Keratinocyte (primary cell): ENCODE data around the gene DNAJB13. TPM values are rescaled to one million over a fixed set of nuclear protein-coding genes. Genes with fewer than 3 reads are reported as not detected.

Source experiments
- DNase-seq: peaks from one replicate; pipeline ENCODE4 v3.0.0-alpha.2; 2011; ENCODE audit warnings: low read depth, missing footprints, low spot score
- FAIRE-seq: peaks from 2 replicates; lab custom pipeline; 2011; peaks lifted over from hg19 to GRCh38; lab: Jason Lieb, UNC
- H2AFZ ChIP-seq: 2 replicates; pipeline ENCODE4 v1.6.0; 2012; ENCODE audit warnings: low read length, control low read depth, inconsistent platforms; ENCODE audit not compliant: control insufficient read depth
- H3K27ac ChIP-seq: 2 replicates; pipeline ENCODE4 v1.5.1; 2011; ENCODE audit warnings: low read length; ENCODE audit not compliant: control insufficient read depth, insufficient read depth
- H3K27me3 ChIP-seq: 3 replicates; pipeline ENCODE4 v1.6.0; 2011; ENCODE audit warnings: low read length; ENCODE audit not compliant: control insufficient read depth, insufficient read depth; ENCODE audit errors: extremely low read depth
- H3K36me3 ChIP-seq, 2 experiments: 2 replicates in 1 of 2; 3 replicates in 1 of 2; pipeline ENCODE4 v1.5.1; 2011; ENCODE audit warnings: low read length in 2 of 2, mild to moderate bottlenecking in 1 of 2; ENCODE audit not compliant: control insufficient read depth in 2 of 2, insufficient read depth in 2 of 2; ENCODE audit errors: extremely low read depth in 1 of 2
- H3K4me1 ChIP-seq: 3 replicates; pipeline ENCODE4 v1.5.1; 2011; ENCODE audit warnings: low read length; ENCODE audit not compliant: control insufficient read depth, insufficient read depth; ENCODE audit errors: extremely low read depth
- H3K4me2 ChIP-seq: 3 replicates; pipeline ENCODE4 v1.6.0; 2011; ENCODE audit warnings: low read depth, low read length; ENCODE audit not compliant: control insufficient read depth, insufficient read depth; ENCODE audit errors: extremely low read depth
- H3K4me3 ChIP-seq, 3 experiments: fragments of 200-600 bp in 1 of 3; sonication (generic) in 1 of 3; 2 replicates in 2 of 3; 3 replicates in 1 of 3; pipeline ENCODE4 v1.5.1; 2011 to 2016; ENCODE audit warnings: low read length in 3 of 3, mild to moderate bottlenecking in 3 of 3, control low read depth in 2 of 3, inconsistent platforms in 1 of 3, low read depth in 1 of 3, mixed read lengths in 1 of 3, mixed run types in 1 of 3, moderate library complexity in 1 of 3; ENCODE audit not compliant: control insufficient read depth in 2 of 3, insufficient read depth in 2 of 3; ENCODE audit errors: extremely low read depth in 1 of 3
- H3K79me2 ChIP-seq: 2 replicates; pipeline ENCODE4 v1.6.0; 2012; ENCODE audit warnings: low read length; ENCODE audit not compliant: control insufficient read depth, insufficient read depth
- H3K9ac ChIP-seq: 3 replicates; pipeline ENCODE4 v1.6.0; 2011; ENCODE audit warnings: low read length; ENCODE audit not compliant: control insufficient read depth, insufficient read depth; ENCODE audit errors: extremely low read depth
- H3K9me1 ChIP-seq: 3 replicates; pipeline ENCODE4 v1.6.0; 2011; ENCODE audit warnings: low read length; ENCODE audit not compliant: control insufficient read depth, insufficient read depth; ENCODE audit errors: extremely low read depth
- H3K9me3 ChIP-seq: 2 replicates; pipeline ENCODE4 v1.5.1; 2012; ENCODE audit warnings: low read depth, low read length; ENCODE audit not compliant: control insufficient read depth
- H4K20me1 ChIP-seq: 3 replicates; pipeline ENCODE4 v1.6.0; 2011; ENCODE audit warnings: low read length; ENCODE audit not compliant: control insufficient read depth, insufficient read depth; ENCODE audit errors: extremely low read depth
- CTCF ChIP-seq, 3 experiments: IDR thresholded peaks in 1 of 3; conservative IDR thresholded peaks in 1 of 3; optimal IDR thresholded peaks in 1 of 3; 2 replicates in 2 of 3; 3 replicates in 1 of 3; pipeline versions ENCODE3 to v1.5.1; 2011; ENCODE audit warnings: low read length in 3 of 3, mild to moderate bottlenecking in 3 of 3, moderate library complexity in 2 of 3, control low read depth in 1 of 3, inconsistent platforms in 1 of 3; ENCODE audit not compliant: insufficient read depth in 2 of 3; ENCODE audit errors: extremely low read depth in 1 of 3
- EZH2 ChIP-seq: IDR thresholded peaks from one replicate; pipeline ENCODE4 v1.6.1; 2012; ENCODE audit warnings: inconsistent platforms, mild to moderate bottlenecking, low read length, moderate library complexity
- dilution Hi-C: fragments of 300-500 bp; cut with MboI; formaldehyde crosslinking; loops from one replicate; pipeline ENCODE4 v1.7.0; 2020; ENCODE audit warnings: low sequenced_read_pairs; ENCODE audit not compliant: extremely low pct_ligation_motif_present
- polyA plus RNA-seq, 5 experiments: library from polyadenylated mRNA; depleted of rRNA in 3 of 5; stranded (reverse) in 3 of 5; stranded (forward) in 1 of 5; unstranded in 1 of 5; fragments of >200 nt; gene quantifications; 1 replicate in 1 of 5; 2 replicates in 3 of 5; 3 replicates in 1 of 5; pipeline versions ENCODE4 v1.2.1 to v1.2.3, GENCODE V29; 2011 to 2012; ENCODE audit warnings: missing spikeins in 2 of 5, low read depth in 1 of 5, low replicate concordance in 1 of 5

Gene DNAJB13
- polyA plus RNA-seq, 1 donor (not counting 4 experiments of a cell fraction or from before 2014, with no cell fraction given): 0.09 TPM

- no peak overlapping the region for H3K4me3 ChIP-seq
- DNase-seq (no peak), FAIRE-seq (no peak)
- H2AFZ ChIP-seq: no peak overlapping the region
- H3K79me2 ChIP-seq: no peaks in the 10 kb centered on the region
- H3K9ac ChIP-seq: no peak overlapping the region
- no peaks in the 10 kb centered on the region for H3K4me1 ChIP-seq
- no peaks in the 10 kb centered on the region for H3K27me3 ChIP-seq
- TF ChIP-seq EZH2 (no peak), CTCF (optimal IDR thresholded peaks at IDR 0.05 in 1 of 3, IDR thresholded peaks at IDR 0.05 in 1 of 3, conservative IDR thresholded peaks at IDR 0.05 in 1 of 3; ENCODE audit: extremely low read depth in 1 of 3, insufficient read depth in 2 of 3, low read length in 3 of 3) (no peak)
- dilution Hi-C loops: no loop called here
- no peak overlapping the region for H3K4me2 ChIP-seq
- peaks cover 0 to 3% of the 10 kb centered on the region in 2 experiments for H3K36me3 ChIP-seq
- H4K20me1 ChIP-seq: no peaks in the 10 kb centered on the region
- no peaks in the 10 kb centered on the region for H3K9me3 ChIP-seq
- no peaks in the 10 kb centered on the region for H3K9me1 ChIP-seq
- H3K27ac ChIP-seq: no peak overlapping the region
Measured at GRCh38 chr11:74013141-74013540, 62.3 kb downstream of the DNAJB13 start.

- H3K27me3 ChIP-seq: no peaks in the 10 kb centered on the region
- TF ChIP-seq CTCF (optimal IDR thresholded peaks at IDR 0.05 in 1 of 3, IDR thresholded peaks at IDR 0.05 in 1 of 3, conservative IDR thresholded peaks at IDR 0.05 in 1 of 3; ENCODE audit: extremely low read depth in 1 of 3, insufficient read depth in 2 of 3, low read length in 3 of 3) (no peak), EZH2 (no peak)
- no peaks in the 10 kb centered on the region for H3K9me3 ChIP-seq
- H3K4me3 ChIP-seq: no peak overlapping the region
- no peak overlapping the region for H2AFZ ChIP-seq
- peaks cover 0 to 3% of the 10 kb centered on the region in 2 experiments for H3K36me3 ChIP-seq
- dilution Hi-C loops: no loop called here
- no peaks in the 10 kb centered on the region for H3K9me1 ChIP-seq
- no peaks in the 10 kb centered on the region for H3K79me2 ChIP-seq
- no peaks in the 10 kb centered on the region for H4K20me1 ChIP-seq
- FAIRE-seq (no peak), DNase-seq (no peak)
- no peak overlapping the region for H3K9ac ChIP-seq
- H3K27ac ChIP-seq: no peak overlapping the region
- no peak overlapping the region for H3K4me2 ChIP-seq
- H3K4me1 ChIP-seq: no peaks in the 10 kb centered on the region
Measured at GRCh38 chr11:74014880-74015279, 64.1 kb downstream of the DNAJB13 start.
